Measurements from ENCODE around the gene FZR1. TPM values are rescaled to one million over a fixed set of nuclear protein-coding genes. Genes with fewer than 3 reads are reported as not detected.

FZR1 gene
- total and polyA plus RNA-seq, 2 of the 4 experiments (the other 2 are of a cell fraction), result 21.5 to 47.8 TPM

GRCh38 chr19:3456925-3457527, 49.1 kb upstream of the FZR1 start:
- Histone ChIP-seq H3K9ac (ENCODE audit: low read depth, low read length) (no peak overlapping the region; the same call in 1 of the 2 replicates), H3K79me1 (ENCODE audit: low read depth in 1 of 2, low read length in 2 of 2) (peaks cover 44 to 85% of the 10 kb centered on the region in 2 experiments), H4K20me1 (ENCODE audit: insufficient read depth, low read length) (peaks cover 52% of the 10 kb centered on the region), H2BK15ac (ENCODE audit: low read depth, low read length) (no peak overlapping the region), H2AK9ac (replicated peaks; ENCODE audit: low read depth, low read length, poor library complexity) (peak overlapping the region; percentile 66), H3K36me3 (ENCODE audit: control insufficient read depth, insufficient read depth, low read length) (peaks cover 54% of the 10 kb centered on the region), H3K4me3 (ENCODE audit: insufficient read depth, low read depth, low read length) (no peak overlapping the region), H2AK5ac (ENCODE audit: low read depth, low read length) (peak overlapping the region; percentile 80), H4K5ac (ENCODE audit: low read depth, low read length) (no peak overlapping the region), H2BK5ac (ENCODE audit: low read depth, low read length, poor library complexity, severe bottlenecking) (peak overlapping the region; percentile 12), H3K4me1 (ENCODE audit: control insufficient read depth, insufficient read depth, low read length) (peaks cover 29% of the 10 kb centered on the region), H2BK20ac (ENCODE audit: low read depth, low read length) (no peak overlapping the region), H3K9me1 (ENCODE audit: insufficient read depth, low read length) (peaks cover 12% of the 10 kb centered on the region), H4K8ac (ENCODE audit: low read depth in 2 of 2, low read length in 2 of 2) (peak overlapping the region in 1 of 2 experiments; percentile 40; a peak in 1 of 4 replicates), H4K91ac (ENCODE audit: insufficient read depth, low read depth, low read length) (no peak overlapping the region; the same call in 1 of the 2 replicates), H3K9me3 (ENCODE audit: control insufficient read depth, insufficient read depth, low read length) (no peaks in the 10 kb centered on the region), H2AFZ (replicated peaks; ENCODE audit: low read length, poor library complexity) (no peak overlapping the region), H3K27ac (ENCODE audit: insufficient read depth, low read length) (no peak overlapping the region), H3K23ac (ENCODE audit: low read depth, low read length) (no peak overlapping the region), H3K56ac (ENCODE audit: extremely low read depth, insufficient read depth, low read length) (no peak overlapping the region), H3K4me2 (ENCODE audit: low read depth, low read length) (no peak overlapping the region), H3K18ac (ENCODE audit: low read depth, low read length) (no peak overlapping the region), H2BK120ac (ENCODE audit: low read depth, low read length) (0 out of 2 replicates have a peak overlapping the region, but pooled peaks have one; percentile 23), H3K27me3 (ENCODE audit: control insufficient read depth, insufficient read depth, low read length) (no peaks in the 10 kb centered on the region), H3K14ac (replicated peaks; ENCODE audit: low read depth, low read length) (0 out of 2 replicates have a peak overlapping the region, but pooled peaks have one; percentile 21), H3K4ac (ENCODE audit: low read depth, low read length) (peak overlapping the region; percentile 79)
- BruUV-seq (replicated peaks), result no TSS peak
- TF ChIP-seq POLR2A (IDR thresholded peaks at IDR 0.05; ENCODE audit: low read depth, low read length) (no peak), RFX5 (IDR thresholded peaks at IDR 0.05; ENCODE audit: low read depth, low read length) (no peak), NFE2L2 (IDR thresholded peaks at IDR 0.05; ENCODE audit: low read depth, low read length) (no peak), SMC3 (IDR thresholded peaks at IDR 0.05; ENCODE audit: low read depth, low read length) (no peak)
- TF ChIP-seq, protein P1, sequence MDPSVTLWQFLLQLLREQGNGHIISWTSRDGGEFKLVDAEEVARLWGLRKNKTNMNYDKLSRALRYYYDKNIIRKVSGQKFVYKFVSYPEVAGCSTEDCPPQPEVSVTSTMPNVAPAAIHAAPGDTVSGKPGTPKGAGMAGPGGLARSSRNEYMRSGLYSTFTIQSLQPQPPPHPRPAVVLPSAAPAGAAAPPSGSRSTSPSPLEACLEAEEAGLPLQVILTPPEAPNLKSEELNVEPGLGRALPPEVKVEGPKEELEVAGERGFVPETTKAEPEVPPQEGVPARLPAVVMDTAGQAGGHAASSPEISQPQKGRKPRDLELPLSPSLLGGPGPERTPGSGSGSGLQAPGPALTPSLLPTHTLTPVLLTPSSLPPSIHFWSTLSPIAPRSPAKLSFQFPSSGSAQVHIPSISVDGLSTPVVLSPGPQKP (IDR thresholded peaks at IDR 0.05; ENCODE audit: borderline replicate concordance, low read depth, low read length), result no peak
- POLR2A ChIA-PET (ENCODE audit: unreplicated experiment), result no interaction called here
- in situ Hi-C loops (cut with MboI; ENCODE audit: low sequenced_read_pairs) (no loop called here), intact Hi-C loops (cut with micrococcal nuclease) (no loop called here), dilution Hi-C loops (cut with HindIII; ENCODE audit: low sequenced_read_pairs, unreplicated experiment) (no loop called here)
- no peak for DNase-seq
- ATAC-seq (ENCODE audit: low read depth), result no peak
- no CpG with 5 or more reads among the region's 18 CpGs for WGBS, 2 experiments (ENCODE audit: extremely low coverage in 2 of 2, insufficient read length in 1 of 2)
- CTCF ChIA-PET, result no interaction called here

Measured in IMR-90 (cell line).